MM.1S (cell line): ENCODE measurements around the gene CTSC.

ENCODE experiments used
- DNase-seq: peaks from one replicate; pipeline ENCODE4 v3.0.0-alpha.2; 2015
- H2AFZ ChIP-seq: fragments of 300-600 bp; sonication (generic); 2 replicates; pipeline ENCODE4 v1.6.0; 2016; ENCODE audit warnings: antibody characterized with exemption, low read length
- H3F3A ChIP-seq: fragments of 300-600 bp; sonication (generic); 2 replicates; pipeline ENCODE4 v1.6.1; 2016; ENCODE audit warnings: mild to moderate bottlenecking, antibody characterized with exemption, low read length, moderate library complexity, mixed read lengths; ENCODE audit not compliant: insufficient read depth
- H3K27ac ChIP-seq: fragments of 300-600 bp; sonication (generic); 2 replicates; pipeline ENCODE4 v1.5.1; 2016; ENCODE audit warnings: mild to moderate bottlenecking, low read length
- H3K27me3 ChIP-seq: fragments of 300-600 bp; sonication (generic); replicated peaks from 2 replicates; pipeline ENCODE4 v1.6.0; 2016; ENCODE audit warnings: low read length; ENCODE audit not compliant: insufficient read depth
- H3K36me3 ChIP-seq: fragments of 300-600 bp; sonication (generic); replicated peaks from 2 replicates; pipeline ENCODE4 v1.6.1; 2016; ENCODE audit warnings: mild to moderate bottlenecking, low read length, mixed read lengths; ENCODE audit not compliant: insufficient read depth
- H3K4me1 ChIP-seq: fragments of 300-600 bp; sonication (generic); 2 replicates; pipeline ENCODE4 v1.6.1; 2016; ENCODE audit warnings: low read length, mixed read lengths
- H3K4me2 ChIP-seq: fragments of 300-600 bp; sonication (generic); 2 replicates; pipeline ENCODE4 v1.6.0; 2016; ENCODE audit warnings: low read depth, low read length
- H3K4me3 ChIP-seq: fragments of 300-600 bp; sonication (generic); 2 replicates; pipeline ENCODE4 v1.5.1; 2016; ENCODE audit warnings: low read length, mixed read lengths
- H3K79me2 ChIP-seq: fragments of 300-600 bp; sonication (generic); 2 replicates; pipeline ENCODE4 v1.6.1; 2016; ENCODE audit warnings: mixed run types, low read length, mixed read lengths
- H3K9ac ChIP-seq: fragments of 300-600 bp; sonication (generic); 2 replicates; pipeline ENCODE4 v1.6.1; 2016; ENCODE audit warnings: low read length, mixed read lengths
- H3K9me2 ChIP-seq: fragments of 300-600 bp; sonication (generic); replicated peaks from 2 replicates; pipeline ENCODE4 v1.6.1; 2016; ENCODE audit warnings: mild to moderate bottlenecking, low read length, mixed read lengths; ENCODE audit not compliant: insufficient read depth
- H3K9me3 ChIP-seq: fragments of 300-600 bp; sonication (generic); replicated peaks from 2 replicates; pipeline ENCODE4 v1.6.1; 2016; ENCODE audit warnings: mild to moderate bottlenecking, low read length, mixed read lengths; ENCODE audit not compliant: insufficient read depth
- H4K20me1 ChIP-seq: fragments of 300-600 bp; sonication (generic); 2 replicates; pipeline ENCODE4 v1.6.1; 2016; ENCODE audit warnings: mild to moderate bottlenecking, low read length, moderate library complexity, mixed read lengths; ENCODE audit not compliant: insufficient read depth
- EZH2 ChIP-seq: fragments of 300-600 bp; sonication (generic); optimal IDR thresholded peaks from 2 replicates; pipeline ENCODE3; 2017; ENCODE audit warnings: low read depth, mild to moderate bottlenecking, antibody characterized with exemption, low read length, mixed read lengths
- EZH2phosphoT487 ChIP-seq: fragments of 300-600 bp; sonication (generic); IDR thresholded peaks from 2 replicates; pipeline ENCODE4 v1.6.1; 2018; ENCODE audit warnings: antibody characterized with exemption, low read length
- TF ChIP-seq, protein P1 (sequence below): fragments of 300-600 bp; sonication (generic); IDR thresholded peaks from 2 replicates; pipeline ENCODE4 v1.5.1; 2016; ENCODE audit warnings: antibody characterized with exemption, low read length, mixed read lengths

The CTSC gene

DNA sequence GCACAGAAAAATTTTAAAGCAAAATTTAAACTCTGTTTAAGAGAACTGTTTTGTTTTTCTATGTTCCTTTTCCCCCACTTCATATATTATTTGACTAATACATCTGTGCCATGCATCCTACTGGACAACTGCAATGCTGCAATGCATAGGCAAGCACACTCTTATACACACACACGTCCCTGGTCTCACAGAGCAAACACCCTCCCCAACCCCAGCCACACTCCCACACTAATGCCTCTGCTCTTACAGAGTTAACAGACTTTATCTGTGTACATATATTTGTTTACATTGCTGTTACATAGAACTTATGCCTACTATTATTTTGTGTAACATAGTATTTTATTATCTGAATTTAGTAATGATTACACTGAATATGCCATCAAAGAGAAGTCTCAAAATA is 25.5 kb upstream of the CTSC start:
- Histone ChIP-seq H3F3A (no peaks in the 10 kb centered on the region; the same call in 1 of the 2 replicates), H3K9me3 (no peaks in the 10 kb centered on the region), H3K27ac (no peak overlapping the region), H3K79me2 (no peaks in the 10 kb centered on the region), H3K4me2 (no peak overlapping the region), H3K9me2 (no peaks in the 10 kb centered on the region), H3K9ac (no peak overlapping the region), H3K4me3 (no peak overlapping the region), H3K27me3 (no peaks in the 10 kb centered on the region), H4K20me1 (no peaks in the 10 kb centered on the region), H3K4me1 (0 out of 2 replicates have a peak, but pooled peaks cover 4% of the 10 kb centered on the region), H2AFZ (no peak overlapping the region), H3K36me3 (no peaks in the 10 kb centered on the region)
- DNase-seq = no peak
- TF ChIP-seq EZH2 = no peak
- TF ChIP-seq, protein P1, sequence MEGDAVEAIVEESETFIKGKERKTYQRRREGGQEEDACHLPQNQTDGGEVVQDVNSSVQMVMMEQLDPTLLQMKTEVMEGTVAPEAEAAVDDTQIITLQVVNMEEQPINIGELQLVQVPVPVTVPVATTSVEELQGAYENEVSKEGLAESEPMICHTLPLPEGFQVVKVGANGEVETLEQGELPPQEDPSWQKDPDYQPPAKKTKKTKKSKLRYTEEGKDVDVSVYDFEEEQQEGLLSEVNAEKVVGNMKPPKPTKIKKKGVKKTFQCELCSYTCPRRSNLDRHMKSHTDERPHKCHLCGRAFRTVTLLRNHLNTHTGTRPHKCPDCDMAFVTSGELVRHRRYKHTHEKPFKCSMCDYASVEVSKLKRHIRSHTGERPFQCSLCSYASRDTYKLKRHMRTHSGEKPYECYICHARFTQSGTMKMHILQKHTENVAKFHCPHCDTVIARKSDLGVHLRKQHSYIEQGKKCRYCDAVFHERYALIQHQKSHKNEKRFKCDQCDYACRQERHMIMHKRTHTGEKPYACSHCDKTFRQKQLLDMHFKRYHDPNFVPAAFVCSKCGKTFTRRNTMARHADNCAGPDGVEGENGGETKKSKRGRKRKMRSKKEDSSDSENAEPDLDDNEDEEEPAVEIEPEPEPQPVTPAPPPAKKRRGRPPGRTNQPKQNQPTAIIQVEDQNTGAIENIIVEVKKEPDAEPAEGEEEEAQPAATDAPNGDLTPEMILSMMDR = no peak
- no peak for TF ChIP-seq EZH2phosphoT487

DNA sequence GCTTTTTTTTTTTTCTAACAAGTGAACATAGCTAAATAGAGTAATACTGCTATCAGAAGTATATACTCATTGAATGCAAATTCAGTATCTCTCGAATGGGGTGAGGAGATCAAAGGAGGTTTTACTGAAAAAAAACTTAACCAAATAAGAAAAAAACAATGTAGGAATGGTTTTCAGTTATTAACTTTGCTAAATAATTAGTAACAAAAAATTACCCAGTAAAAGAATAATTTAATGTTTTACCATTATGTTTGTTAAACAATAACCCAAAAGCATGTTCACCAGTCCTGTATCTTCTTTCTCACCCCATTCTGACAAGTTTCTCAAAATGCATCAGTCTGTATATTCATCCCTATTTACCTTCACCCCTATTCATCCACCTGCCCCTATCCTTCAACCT is 22.6 kb upstream of the CTSC start:
- Histone ChIP-seq H3K9me3 (no peaks in the 10 kb centered on the region), H3K27ac (no peak overlapping the region), H3K4me3 (no peak overlapping the region), H3K79me2 (no peaks in the 10 kb centered on the region), H3F3A (no peaks in the 10 kb centered on the region; the same call in 1 of the 2 replicates), H3K4me1 (peaks cover 12% of the 10 kb centered on the region), H2AFZ (no peak overlapping the region), H4K20me1 (no peaks in the 10 kb centered on the region), H3K4me2 (no peak overlapping the region), H3K9ac (no peak overlapping the region), H3K27me3 (no peaks in the 10 kb centered on the region), H3K36me3 (no peaks in the 10 kb centered on the region), H3K9me2 (no peaks in the 10 kb centered on the region)
- TF ChIP-seq, protein P1 = no peak
- TF ChIP-seq EZH2 = no peak
- no peak for TF ChIP-seq EZH2phosphoT487
- no peak for DNase-seq

DNA sequence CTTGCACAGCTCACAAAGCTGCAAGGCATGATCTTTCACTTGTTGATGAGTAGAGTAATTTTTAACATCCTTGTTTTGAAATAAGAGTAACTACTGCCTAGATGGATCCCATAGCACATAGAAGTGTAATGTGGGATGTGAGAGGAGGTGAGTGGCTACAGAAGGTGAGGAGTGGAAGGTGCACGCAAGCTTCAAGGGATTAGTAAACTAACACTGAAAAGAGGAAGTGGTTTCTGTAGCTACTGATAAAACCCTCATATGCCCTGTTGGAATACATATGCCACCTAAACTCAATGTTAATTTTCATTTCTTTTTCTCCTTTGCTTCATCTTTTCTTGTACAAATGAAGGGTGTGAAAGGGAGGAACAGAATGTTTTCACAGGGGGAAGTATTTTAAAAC is 22.0 kb upstream of the CTSC start:
- Histone ChIP-seq H3K9me3 (no peaks in the 10 kb centered on the region), H3K79me2 (no peaks in the 10 kb centered on the region), H3K9ac (no peak overlapping the region), H3F3A (no peaks in the 10 kb centered on the region; the same call in 1 of the 2 replicates), H3K27me3 (no peaks in the 10 kb centered on the region), H3K36me3 (no peaks in the 10 kb centered on the region), H2AFZ (no peak overlapping the region), H3K4me1 (peaks cover 14% of the 10 kb centered on the region), H3K4me2 (no peak overlapping the region), H3K4me3 (no peak overlapping the region), H3K9me2 (no peaks in the 10 kb centered on the region), H4K20me1 (no peaks in the 10 kb centered on the region), H3K27ac (no peak overlapping the region)
- peak; percentile 43 for DNase-seq
- TF ChIP-seq, protein P1 = no peak
- no peak for TF ChIP-seq EZH2
